ENCODE results near the gene VPS26A.

GRCh38 chr10:69180525-69181204, 56.7 kb downstream of the VPS26A start:
- no peak for TF ChIP-seq CTCF (IDR thresholded peaks at IDR 0.05; ENCODE audit: low read length)
- no peak for TF ChIP-seq EZH2 (IDR thresholded peaks at IDR 0.05; ENCODE audit: borderline replicate concordance, low read length)

Data from OCI-LY1 (cell line).